ENCODE data around the gene KLC1.

GRCh38 chr14:103735439-103735814, 106.4 kb downstream of the KLC1 start:
- TF ChIP-seq EZH2 (IDR thresholded peaks at IDR 0.05) (no peak), POLR2AphosphoS5 (IDR thresholded peaks at IDR 0.05; ENCODE audit: borderline replicate concordance, low read depth, low read length) (no peak), FOXP2 (optimal IDR thresholded peaks at IDR 0.05; ENCODE audit: control extremely low read depth, extremely low read length, insufficient read depth) (no peak)

Data from SK-N-MC (cell line).